Epithelial cell of esophagus (primary cell): ENCODE results near the gene THTPA.

Source experiments
- DNase-seq: peaks from one replicate; pipeline ENCODE4 v3.0.0; 2010; ENCODE audit warnings: low read depth
- H3K4me3 ChIP-seq: 2 replicates; pipeline ENCODE4 v1.5.1; 2011; ENCODE audit warnings: mild to moderate bottlenecking, low read length, control low read depth
- TF ChIP-seq, protein P1 (sequence below): IDR thresholded peaks from 2 replicates; pipeline ENCODE4 v1.5.1; 2011; ENCODE audit warnings: low read depth, mild to moderate bottlenecking, low read length, control low read depth, inconsistent platforms; ENCODE audit not compliant: insufficient read depth; ENCODE audit errors: missing control alignments

The THTPA gene

DNA sequence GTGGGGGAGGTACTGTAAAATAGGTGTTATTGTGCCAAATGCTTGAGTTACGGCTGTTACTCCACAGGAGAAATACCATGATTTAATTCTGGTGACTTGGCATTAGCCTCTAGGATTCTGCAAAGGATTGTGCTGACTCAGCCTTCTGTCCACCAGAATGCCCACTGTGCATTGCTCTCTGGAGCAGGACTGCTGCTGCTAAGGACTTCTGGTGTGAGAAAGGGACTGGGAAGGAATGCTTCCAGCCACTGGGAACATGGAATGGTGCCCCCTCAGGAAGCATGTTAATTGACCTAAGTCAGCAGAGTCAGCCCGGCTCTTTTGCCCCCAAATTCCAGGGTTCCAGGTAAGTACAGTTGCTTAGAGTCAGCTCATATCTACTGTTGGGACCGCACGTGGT lies 37.4 kb upstream of the THTPA start:
- H3K4me3 ChIP-seq, result no peak overlapping the region
- TF ChIP-seq, protein P1, sequence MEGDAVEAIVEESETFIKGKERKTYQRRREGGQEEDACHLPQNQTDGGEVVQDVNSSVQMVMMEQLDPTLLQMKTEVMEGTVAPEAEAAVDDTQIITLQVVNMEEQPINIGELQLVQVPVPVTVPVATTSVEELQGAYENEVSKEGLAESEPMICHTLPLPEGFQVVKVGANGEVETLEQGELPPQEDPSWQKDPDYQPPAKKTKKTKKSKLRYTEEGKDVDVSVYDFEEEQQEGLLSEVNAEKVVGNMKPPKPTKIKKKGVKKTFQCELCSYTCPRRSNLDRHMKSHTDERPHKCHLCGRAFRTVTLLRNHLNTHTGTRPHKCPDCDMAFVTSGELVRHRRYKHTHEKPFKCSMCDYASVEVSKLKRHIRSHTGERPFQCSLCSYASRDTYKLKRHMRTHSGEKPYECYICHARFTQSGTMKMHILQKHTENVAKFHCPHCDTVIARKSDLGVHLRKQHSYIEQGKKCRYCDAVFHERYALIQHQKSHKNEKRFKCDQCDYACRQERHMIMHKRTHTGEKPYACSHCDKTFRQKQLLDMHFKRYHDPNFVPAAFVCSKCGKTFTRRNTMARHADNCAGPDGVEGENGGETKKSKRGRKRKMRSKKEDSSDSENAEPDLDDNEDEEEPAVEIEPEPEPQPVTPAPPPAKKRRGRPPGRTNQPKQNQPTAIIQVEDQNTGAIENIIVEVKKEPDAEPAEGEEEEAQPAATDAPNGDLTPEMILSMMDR, result no peak
- no peak for DNase-seq

DNA sequence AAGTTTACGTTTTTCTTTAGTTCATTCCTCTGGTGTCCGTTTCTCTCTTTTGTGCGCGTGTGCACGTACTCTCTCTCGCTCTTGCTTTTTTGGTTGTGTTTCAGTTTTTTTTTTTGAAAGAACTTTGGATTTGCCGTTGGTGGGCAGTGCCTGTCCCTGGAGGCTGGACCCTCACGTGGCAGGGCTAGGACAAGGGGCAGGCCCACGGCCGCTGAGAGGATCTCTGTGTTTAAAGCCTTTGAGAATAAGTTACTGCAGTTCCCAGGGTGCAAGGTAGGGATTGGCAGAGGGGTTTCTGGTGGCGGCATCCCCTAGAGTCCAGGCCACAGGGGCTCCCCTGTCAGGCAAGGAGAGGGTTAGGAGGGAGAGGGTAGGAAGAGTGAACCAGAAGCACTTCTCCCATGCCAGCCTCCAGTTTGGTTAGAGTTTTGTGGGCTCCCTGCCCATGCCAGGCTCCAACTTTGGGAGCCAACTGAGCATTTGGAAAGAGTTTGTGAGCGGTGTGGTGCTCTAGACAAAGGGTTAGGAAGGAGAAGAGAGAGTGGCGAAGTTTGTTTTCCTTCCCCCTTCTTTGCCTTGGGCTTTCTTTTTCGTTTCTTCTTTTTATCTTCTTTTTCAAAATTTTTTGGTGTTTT lies 35.1 kb upstream of the THTPA start:
- H3K4me3 ChIP-seq, result no peak overlapping the region
- no peak for DNase-seq
- TF ChIP-seq, protein P1, result no peak

DNA sequence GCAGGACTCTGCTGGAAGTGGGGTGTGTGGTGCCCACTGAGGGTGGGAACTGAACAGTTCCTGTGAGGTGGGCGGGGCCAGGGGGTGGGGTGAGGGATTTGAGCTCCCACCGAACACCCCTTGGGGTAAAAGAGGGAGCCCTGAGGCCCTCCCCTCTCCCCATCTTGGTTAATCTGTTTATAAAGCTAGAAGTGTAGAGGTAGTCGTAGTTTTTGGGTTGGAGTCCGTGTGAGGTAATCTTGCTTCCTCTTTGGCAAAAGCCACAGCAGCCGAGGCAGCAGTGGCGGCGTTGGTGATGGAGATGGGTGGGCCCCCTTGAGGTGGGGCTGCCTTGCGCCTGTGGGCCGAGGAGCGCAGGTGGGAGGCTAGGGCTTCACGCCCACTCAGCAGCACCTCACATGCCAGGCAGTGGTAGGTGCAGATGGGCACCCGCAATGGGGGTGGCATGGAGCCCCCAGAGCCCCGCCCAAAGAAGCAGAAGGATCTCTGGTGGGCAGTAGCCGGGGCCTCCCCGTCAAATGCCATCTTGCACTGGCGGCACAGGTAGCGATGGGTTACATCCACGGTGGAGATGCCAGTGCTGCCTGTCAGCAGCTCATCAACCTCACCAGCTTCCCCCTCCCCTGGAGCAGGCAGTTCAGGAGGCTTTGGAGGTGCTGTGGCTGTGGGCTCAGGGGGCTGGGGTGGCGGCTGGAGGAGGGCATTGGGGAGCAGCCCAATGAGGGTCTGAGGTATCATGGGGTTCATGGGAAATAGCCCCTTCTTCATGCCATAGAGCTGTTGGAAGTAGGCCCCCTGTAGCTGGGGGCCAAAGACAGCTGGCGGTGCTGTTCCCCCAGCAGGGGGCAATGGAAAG lies 34.1 kb upstream of the THTPA start:
- DNase-seq, result no peak
- TF ChIP-seq, protein P1, result no peak

DNA sequence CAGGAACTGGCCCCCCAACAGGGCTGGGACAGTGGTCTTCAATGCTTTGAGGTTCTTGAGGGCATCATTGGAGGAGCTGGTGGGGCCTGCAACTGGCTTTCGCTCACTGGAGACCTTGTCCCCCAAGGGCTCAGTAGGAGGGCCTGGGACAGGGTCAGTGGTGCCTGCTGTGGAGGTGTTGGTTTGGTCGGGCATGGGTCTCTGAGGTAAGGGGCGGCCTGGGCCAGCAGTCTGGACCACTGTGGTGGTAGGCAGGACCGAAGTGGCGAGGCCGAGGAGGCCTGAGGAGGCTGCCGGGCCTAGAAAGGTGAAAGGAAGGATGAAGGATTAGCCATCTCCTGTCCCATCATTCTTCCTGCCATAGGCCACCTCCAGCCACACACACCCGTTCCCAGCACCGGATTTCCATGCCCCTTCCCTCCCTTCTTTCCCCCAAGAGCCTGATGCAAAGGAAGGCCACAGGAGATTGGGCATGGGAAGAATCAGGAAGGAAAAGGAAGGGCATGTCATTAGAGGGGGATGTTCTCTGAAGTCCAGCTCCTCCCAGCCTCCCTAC lies 33.4 kb upstream of the THTPA start:
- TF ChIP-seq, protein P1, result no peak
- DNase-seq, result no peak
- H3K4me3 ChIP-seq, result no peak overlapping the region

More for the DNA sequence above, 34.1 kb upstream of the THTPA start:
- H3K4me3 ChIP-seq, result no peak overlapping the region

DNA sequence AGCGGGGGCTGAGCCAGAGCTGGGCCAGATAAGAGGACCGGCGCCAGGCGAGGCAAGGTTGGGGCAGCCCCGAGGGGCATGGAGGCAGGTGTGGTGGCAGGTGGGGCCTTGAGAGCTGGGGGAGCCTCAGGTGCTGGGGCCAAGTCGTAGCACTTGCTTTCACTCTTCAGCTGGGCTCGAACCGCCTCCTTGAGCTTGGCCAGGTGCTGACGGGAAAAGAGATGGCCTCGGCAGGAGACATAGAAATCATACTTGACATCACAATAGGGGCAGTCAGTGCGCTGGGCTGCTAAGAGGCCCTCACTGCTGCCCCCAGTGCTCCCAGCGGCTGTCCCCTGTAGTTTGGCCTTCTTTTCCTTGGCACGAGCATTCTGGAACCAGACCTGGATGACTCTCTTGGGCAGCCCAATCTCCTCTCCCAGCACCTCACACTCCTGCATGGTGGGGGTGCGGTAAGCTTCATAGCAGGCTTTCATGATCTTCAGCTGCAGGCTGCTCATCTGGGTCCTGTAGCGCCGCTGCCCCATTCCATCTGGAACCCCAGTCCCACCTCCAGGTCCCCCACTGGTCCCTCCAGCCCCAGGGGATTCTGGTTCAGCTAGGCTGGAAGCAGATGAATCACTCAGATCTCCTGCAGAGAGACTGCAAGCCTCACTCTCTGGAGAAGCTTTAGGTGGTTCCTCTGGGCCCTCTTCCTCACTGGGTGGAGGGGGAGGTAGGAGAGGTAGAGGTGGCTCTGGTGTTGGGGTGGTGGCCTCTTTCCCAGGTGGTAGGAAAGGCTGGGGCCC lies 32.6 kb upstream of the THTPA start:
- TF ChIP-seq, protein P1, result no peak
- DNase-seq, result no peak
- H3K4me3 ChIP-seq, result no peak overlapping the region

DNA sequence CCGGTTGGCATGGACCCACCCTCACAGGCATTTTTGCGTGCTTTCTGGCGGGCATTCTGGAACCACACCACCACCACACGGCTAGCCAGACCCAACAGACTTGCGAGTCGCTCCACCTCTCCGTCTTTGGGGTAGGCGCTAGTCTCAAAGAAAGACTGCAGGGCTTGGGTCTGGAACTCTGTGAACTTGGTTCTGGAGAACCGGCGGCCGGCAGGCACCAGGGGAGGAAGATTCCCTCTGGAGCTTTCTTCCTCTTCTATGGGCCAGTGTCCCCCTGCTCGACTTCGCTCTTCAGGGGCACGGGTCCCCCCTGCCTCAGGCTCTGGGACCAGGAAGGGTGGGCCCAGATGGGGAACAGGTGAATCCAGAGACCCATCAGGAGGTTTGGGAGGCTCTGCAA lies 31.1 kb upstream of the THTPA start:
- DNase-seq, result no peak
- H3K4me3 ChIP-seq, result no peak overlapping the region
- TF ChIP-seq, protein P1, result no peak
